ENCODE results near the gene SALL4. TPM values are rescaled to one million over a fixed set of nuclear protein-coding genes. Genes with fewer than 3 reads are reported as not detected.

The SALL4 gene
- total RNA-seq = 0.52 TPM

- H3K9me3 ChIP-seq (ENCODE audit: control insufficient read depth in 3 of 3, low read length in 3 of 3) = no peaks in the 10 kb centered on the region
- peak within 1 kb of the TSS in 1 of 3 donors; percentile 46 for H3K4me3 ChIP-seq (ENCODE audit: low read length in 3 of 3)
- peaks cover 12 to 16% (median 13%) of the 10 kb centered on the region in 3 donors for H3K4me1 ChIP-seq (ENCODE audit: control insufficient read depth in 3 of 3, insufficient read depth in 3 of 3, low read length in 3 of 3)
- no peak within 1 kb of the TSS for H3K9ac ChIP-seq (ENCODE audit: low read depth in 1 of 3, low read length in 3 of 3)
- peaks cover 45 to 51% (median 47%) of the 10 kb centered on the region in 3 donors for H3K27me3 ChIP-seq (ENCODE audit: control insufficient read depth in 3 of 3, insufficient read depth in 3 of 3, low read length in 3 of 3)
- no peak within 1 kb of the TSS for H3K27ac ChIP-seq (ENCODE audit: low read depth, low read length)
- H3K36me3 ChIP-seq (ENCODE audit: control insufficient read depth in 3 of 3, insufficient read depth in 3 of 3, low read length in 3 of 3) = no peaks in the 10 kb centered on the region
Observed at GRCh38 chr20:51802170-51802751, at the start of gene SALL4. Gene SALL4, minus strand, starts transcription at chr20:51802521. Its CDS starts 113 bp downstream, at chr20:51802408.

GRCh38 chr20:51848346-51848745 is 46.0 kb upstream of the SALL4 start:
- Histone ChIP-seq H3K9ac (ENCODE audit: low read depth in 1 of 3, low read length in 3 of 3) (no peak overlapping the region), H3K36me3 (ENCODE audit: control insufficient read depth in 3 of 3, insufficient read depth in 3 of 3, low read length in 3 of 3) (no peaks in the 10 kb centered on the region), H3K27ac (ENCODE audit: low read depth, low read length) (no peak overlapping the region), H3K4me1 (ENCODE audit: control insufficient read depth in 3 of 3, insufficient read depth in 3 of 3, low read length in 3 of 3) (no peaks in the 10 kb centered on the region), H3K9me3 (ENCODE audit: control insufficient read depth in 3 of 3, low read length in 3 of 3) (no peaks in the 10 kb centered on the region), H3K4me3 (ENCODE audit: low read length in 3 of 3) (no peak overlapping the region), H3K27me3 (ENCODE audit: control insufficient read depth in 3 of 3, insufficient read depth in 3 of 3, low read length in 3 of 3) (no peaks in the 10 kb centered on the region)

- H3K9ac ChIP-seq (ENCODE audit: low read depth in 1 of 3, low read length in 3 of 3) = no peak overlapping the region
- peaks cover 0 to 6% (median 0%) of the 10 kb centered on the region in 3 donors for H3K27me3 ChIP-seq (ENCODE audit: control insufficient read depth in 3 of 3, insufficient read depth in 3 of 3, low read length in 3 of 3)
- no peaks in the 10 kb centered on the region for H3K4me1 ChIP-seq (ENCODE audit: control insufficient read depth in 3 of 3, insufficient read depth in 3 of 3, low read length in 3 of 3)
- no peak overlapping the region for H3K4me3 ChIP-seq (ENCODE audit: low read length in 3 of 3)
- H3K9me3 ChIP-seq (ENCODE audit: control insufficient read depth in 3 of 3, low read length in 3 of 3) = no peaks in the 10 kb centered on the region
- H3K27ac ChIP-seq (ENCODE audit: low read depth, low read length) = no peak overlapping the region
- H3K36me3 ChIP-seq (ENCODE audit: control insufficient read depth in 3 of 3, insufficient read depth in 3 of 3, low read length in 3 of 3) = no peaks in the 10 kb centered on the region
Observed at GRCh38 chr20:51840865-51841264, 38.5 kb upstream of the SALL4 start.

GRCh38 chr20:51837876-51838420 is 35.6 kb upstream of the SALL4 start:
- Histone ChIP-seq H3K36me3 (ENCODE audit: control insufficient read depth in 3 of 3, insufficient read depth in 3 of 3, low read length in 3 of 3) (no peaks in the 10 kb centered on the region), H3K27me3 (ENCODE audit: control insufficient read depth in 3 of 3, insufficient read depth in 3 of 3, low read length in 3 of 3) (peaks cover 0 to 6% (median 2%) of the 10 kb centered on the region in 3 donors), H3K9ac (ENCODE audit: low read depth in 1 of 3, low read length in 3 of 3) (no peak overlapping the region), H3K9me3 (ENCODE audit: control insufficient read depth in 3 of 3, low read length in 3 of 3) (no peaks in the 10 kb centered on the region), H3K4me1 (ENCODE audit: control insufficient read depth in 3 of 3, insufficient read depth in 3 of 3, low read length in 3 of 3) (no peaks in the 10 kb centered on the region), H3K27ac (ENCODE audit: low read depth, low read length) (no peak overlapping the region), H3K4me3 (ENCODE audit: low read length in 3 of 3) (no peak overlapping the region)

- H3K9ac ChIP-seq (ENCODE audit: low read depth in 1 of 3, low read length in 3 of 3) = no peak overlapping the region
- H3K27ac ChIP-seq (ENCODE audit: low read depth, low read length) = no peak overlapping the region
Observed at GRCh38 chr20:51837436-51837835, 35.1 kb upstream of the SALL4 start.

GRCh38 chr20:51833326-51833725 is 31.0 kb upstream of the SALL4 start:
- H3K36me3 ChIP-seq (ENCODE audit: control insufficient read depth in 3 of 3, insufficient read depth in 3 of 3, low read length in 3 of 3) = no peaks in the 10 kb centered on the region
- no peaks in the 10 kb centered on the region for H3K9me3 ChIP-seq (ENCODE audit: control insufficient read depth in 3 of 3, low read length in 3 of 3)
- H3K4me1 ChIP-seq (ENCODE audit: control insufficient read depth in 3 of 3, insufficient read depth in 3 of 3, low read length in 3 of 3) = no peaks in the 10 kb centered on the region
- H3K27ac ChIP-seq (ENCODE audit: low read depth, low read length) = no peak overlapping the region
- H3K27me3 ChIP-seq (ENCODE audit: control insufficient read depth in 3 of 3, insufficient read depth in 3 of 3, low read length in 3 of 3) = peaks cover 0 to 5% (median 0%) of the 10 kb centered on the region in 3 donors
- no peak overlapping the region for H3K4me3 ChIP-seq (ENCODE audit: low read length in 3 of 3)
- no peak overlapping the region for H3K9ac ChIP-seq (ENCODE audit: low read depth in 1 of 3, low read length in 3 of 3)

More at GRCh38 chr20:51837436-51837835, 35.1 kb upstream of the SALL4 start:
- H3K4me1 ChIP-seq (ENCODE audit: control insufficient read depth in 3 of 3, insufficient read depth in 3 of 3, low read length in 3 of 3) = no peaks in the 10 kb centered on the region
- peaks cover 0 to 6% (median 2%) of the 10 kb centered on the region in 3 donors for H3K27me3 ChIP-seq (ENCODE audit: control insufficient read depth in 3 of 3, insufficient read depth in 3 of 3, low read length in 3 of 3)
- H3K4me3 ChIP-seq (ENCODE audit: low read length in 3 of 3) = no peak overlapping the region
- no peaks in the 10 kb centered on the region for H3K9me3 ChIP-seq (ENCODE audit: control insufficient read depth in 3 of 3, low read length in 3 of 3)
- no peaks in the 10 kb centered on the region for H3K36me3 ChIP-seq (ENCODE audit: control insufficient read depth in 3 of 3, insufficient read depth in 3 of 3, low read length in 3 of 3)

- Histone ChIP-seq H3K4me3 (ENCODE audit: low read length in 3 of 3) (no peak overlapping the region), H3K36me3 (ENCODE audit: control insufficient read depth in 3 of 3, insufficient read depth in 3 of 3, low read length in 3 of 3) (no peaks in the 10 kb centered on the region), H3K4me1 (ENCODE audit: control insufficient read depth in 3 of 3, insufficient read depth in 3 of 3, low read length in 3 of 3) (no peaks in the 10 kb centered on the region), H3K9me3 (ENCODE audit: control insufficient read depth in 3 of 3, low read length in 3 of 3) (no peaks in the 10 kb centered on the region), H3K9ac (ENCODE audit: low read depth in 1 of 3, low read length in 3 of 3) (no peak overlapping the region), H3K27me3 (ENCODE audit: control insufficient read depth in 3 of 3, insufficient read depth in 3 of 3, low read length in 3 of 3) (peaks cover 0 to 5% (median 0%) of the 10 kb centered on the region in 3 donors), H3K27ac (ENCODE audit: low read depth, low read length) (no peak overlapping the region)
Observed at GRCh38 chr20:51832276-51832675, 30.0 kb upstream of the SALL4 start.

- peaks cover 0 to 5% (median 0%) of the 10 kb centered on the region in 3 donors for H3K27me3 ChIP-seq (ENCODE audit: control insufficient read depth in 3 of 3, insufficient read depth in 3 of 3, low read length in 3 of 3)
- no peaks in the 10 kb centered on the region for H3K9me3 ChIP-seq (ENCODE audit: control insufficient read depth in 3 of 3, low read length in 3 of 3)
- no peaks in the 10 kb centered on the region for H3K4me1 ChIP-seq (ENCODE audit: control insufficient read depth in 3 of 3, insufficient read depth in 3 of 3, low read length in 3 of 3)
- H3K9ac ChIP-seq (ENCODE audit: low read depth in 1 of 3, low read length in 3 of 3) = no peak overlapping the region
- H3K36me3 ChIP-seq (ENCODE audit: control insufficient read depth in 3 of 3, insufficient read depth in 3 of 3, low read length in 3 of 3) = no peaks in the 10 kb centered on the region
- no peak overlapping the region for H3K4me3 ChIP-seq (ENCODE audit: low read length in 3 of 3)
- no peak overlapping the region for H3K27ac ChIP-seq (ENCODE audit: low read depth, low read length)
Observed at GRCh38 chr20:51831866-51832265, 29.5 kb upstream of the SALL4 start.

- Histone ChIP-seq H3K9me3 (ENCODE audit: control insufficient read depth in 3 of 3, low read length in 3 of 3) (no peaks in the 10 kb centered on the region), H3K27ac (ENCODE audit: low read depth, low read length) (no peak overlapping the region), H3K4me1 (ENCODE audit: control insufficient read depth in 3 of 3, insufficient read depth in 3 of 3, low read length in 3 of 3) (no peaks in the 10 kb centered on the region), H3K36me3 (ENCODE audit: control insufficient read depth in 3 of 3, insufficient read depth in 3 of 3, low read length in 3 of 3) (no peaks in the 10 kb centered on the region), H3K4me3 (ENCODE audit: low read length in 3 of 3) (no peak overlapping the region), H3K9ac (ENCODE audit: low read depth in 1 of 3, low read length in 3 of 3) (no peak overlapping the region), H3K27me3 (ENCODE audit: control insufficient read depth in 3 of 3, insufficient read depth in 3 of 3, low read length in 3 of 3) (peaks cover 0 to 5% (median 0%) of the 10 kb centered on the region in 3 donors)
Observed at GRCh38 chr20:51830538-51830937, 28.2 kb upstream of the SALL4 start.

GRCh38 chr20:51828762-51829161 is 26.4 kb upstream of the SALL4 start:
- H3K36me3 ChIP-seq (ENCODE audit: control insufficient read depth in 3 of 3, insufficient read depth in 3 of 3, low read length in 3 of 3) = no peaks in the 10 kb centered on the region
- no peak overlapping the region for H3K9ac ChIP-seq (ENCODE audit: low read depth in 1 of 3, low read length in 3 of 3)

More at GRCh38 chr20:51828762-51829161, 26.4 kb upstream of the SALL4 start:
- H3K4me3 ChIP-seq (ENCODE audit: low read length in 3 of 3) = no peak overlapping the region
- no peaks in the 10 kb centered on the region for H3K9me3 ChIP-seq (ENCODE audit: control insufficient read depth in 3 of 3, low read length in 3 of 3)
- no peaks in the 10 kb centered on the region for H3K4me1 ChIP-seq (ENCODE audit: control insufficient read depth in 3 of 3, insufficient read depth in 3 of 3, low read length in 3 of 3)
- H3K27ac ChIP-seq (ENCODE audit: low read depth, low read length) = no peak overlapping the region
- peaks cover 0 to 5% (median 0%) of the 10 kb centered on the region in 3 donors for H3K27me3 ChIP-seq (ENCODE audit: control insufficient read depth in 3 of 3, insufficient read depth in 3 of 3, low read length in 3 of 3)

All from skeletal muscle tissue (tissue), 4 donors.